ENCODE measurements around the gene ELOVL2. TPM values are rescaled to one million over a fixed set of nuclear protein-coding genes. Genes with fewer than 3 reads are reported as not detected.
A peak's percentile ranks its signal among the peaks of the same experiment; 100 is the strongest.
"Not testable (repeated sequence)": the region's sequence is repeated elsewhere in the genome, so short reads cannot be mapped to it uniquely, and the experiment has no call there.

Gene ELOVL2
- polyA plus RNA-seq, 1 donor: 12.4 TPM

GRCh38 chr6:10984959-10985358, 59.1 kb downstream of the ELOVL2 start:
- DNase-seq: not testable (repeated sequence)

- DNase-seq: no peak
These were observed 62.7 kb downstream of the ELOVL2 start for GRCh38 chr6:10981409-10981808.

GRCh38 chr6:10979603-10980002, 64.5 kb downstream of the ELOVL2 start:
- DNase-seq: no peak

GRCh38 chr6:10977231-10977968, 66.7 kb downstream of the ELOVL2 start:
- DNase-seq: no peak

- no peak for DNase-seq
These were observed 67.5 kb downstream of the ELOVL2 start for GRCh38 chr6:10976571-10976970.

- DNase-seq: no peak
These were observed 71.9 kb downstream of the ELOVL2 start for GRCh38 chr6:10972196-10972595.

- DNase-seq: no peak
These were observed 73.4 kb downstream of the ELOVL2 start for GRCh38 chr6:10970731-10971130.

GRCh38 chr6:10968776-10969175, 75.3 kb downstream of the ELOVL2 start:
- DNase-seq: no peak

- no peak for DNase-seq
These were observed 79.4 kb downstream of the ELOVL2 start for GRCh38 chr6:10964684-10965083.

- DNase-seq: no peak
These were observed 81.0 kb downstream of the ELOVL2 start for GRCh38 chr6:10963113-10963512.

GRCh38 chr6:10962673-10963072, 81.4 kb downstream of the ELOVL2 start:
- no peak for DNase-seq

GRCh38 chr6:10961837-10962236, 82.3 kb downstream of the ELOVL2 start:
- no peak for DNase-seq

GRCh38 chr6:10960171-10960570, 83.9 kb downstream of the ELOVL2 start:
- DNase-seq: no peak

GRCh38 chr6:10957414-10957886, 86.7 kb downstream of the ELOVL2 start:
- no peak for DNase-seq

- DNase-seq: no peak
These were observed 87.3 kb downstream of the ELOVL2 start for GRCh38 chr6:10956776-10957175.

GRCh38 chr6:10954590-10955010, 89.5 kb downstream of the ELOVL2 start:
- peak; percentile 69 for DNase-seq

- peak; percentile 46 for DNase-seq
These were observed 92.3 kb downstream of the ELOVL2 start for GRCh38 chr6:10951675-10952282.

GRCh38 chr6:10949579-10950490, 94.3 kb downstream of the ELOVL2 start:
- DNase-seq: no peak

- no peak for DNase-seq
These were observed 96.1 kb downstream of the ELOVL2 start for GRCh38 chr6:10947966-10948365.

GRCh38 chr6:10945845-10946244, 98.3 kb downstream of the ELOVL2 start:
- DNase-seq: no peak

GRCh38 chr6:10939840-10940239, 104.3 kb downstream of the ELOVL2 start:
- no peak for DNase-seq

- DNase-seq: no peak
These were observed 111.0 kb downstream of the ELOVL2 start for GRCh38 chr6:10933126-10933525.

Measured in left kidney (tissue), 2 donors.